ENCODE measurements around the gene MSX2. TPM values are rescaled to one million over a fixed set of nuclear protein-coding genes. Genes with fewer than 3 reads are reported as not detected.
"Not testable (repeated sequence)": the region's sequence is repeated elsewhere in the genome, so short reads cannot be mapped to it uniquely, and the experiment has no call there.

The MSX2 gene
- total RNA-seq, 2 experiments from 2014 or later, result not detected

GRCh38 chr5:174752121-174752520 lies 27.7 kb downstream of the MSX2 start:
- no peak overlapping the region for H3K27ac Mint-ChIP-seq
- no peaks in the 10 kb centered on the region for H3K4me1 Mint-ChIP-seq
- ChIA-PET POLR2A (no interaction called here), CTCF (no interaction called here)
- H3K27me3 Mint-ChIP-seq, result peaks cover 38% of the 10 kb centered on the region
- no peak overlapping the region for H3K4me3 Mint-ChIP-seq
- H3K9me3 Mint-ChIP-seq, result no peaks in the 10 kb centered on the region
- no peaks in the 10 kb centered on the region for H3K36me3 Mint-ChIP-seq (ENCODE audit: low read depth)
- no peak for DNase-seq

GRCh38 chr5:174755106-174755505 lies 30.7 kb downstream of the MSX2 start:
- Mint-ChIP-seq H3K9me3 (no peaks in the 10 kb centered on the region), H3K4me1 (no peaks in the 10 kb centered on the region), H3K27me3 (peaks cover 23% of the 10 kb centered on the region), H3K27ac (no peak overlapping the region), H3K4me3 (no peak overlapping the region), H3K36me3 (ENCODE audit: low read depth) (no peaks in the 10 kb centered on the region)
- CTCF ChIA-PET, result no interaction called here
- DNase-seq, result no peak
- POLR2A ChIA-PET, result no interaction called here

- Mint-ChIP-seq H3K4me1 (no peaks in the 10 kb centered on the region), H3K9me3 (no peaks in the 10 kb centered on the region), H3K36me3 (ENCODE audit: low read depth) (no peaks in the 10 kb centered on the region), H3K4me3 (no peak overlapping the region), H3K27me3 (peaks cover 2% of the 10 kb centered on the region), H3K27ac (no peak overlapping the region)
- POLR2A ChIA-PET, result no interaction called here
- no peak for DNase-seq
- CTCF ChIA-PET, result no interaction called here
Measured at GRCh38 chr5:174759091-174759490, 34.7 kb downstream of the MSX2 start.

GRCh38 chr5:174760721-174761120 lies 36.3 kb downstream of the MSX2 start:
- Mint-ChIP-seq H3K4me3 (no peak overlapping the region), H3K9me3 (no peaks in the 10 kb centered on the region), H3K27me3 (no peaks in the 10 kb centered on the region), H3K27ac (no peak overlapping the region), H3K36me3 (ENCODE audit: low read depth) (no peaks in the 10 kb centered on the region), H3K4me1 (no peaks in the 10 kb centered on the region)
- no peak for DNase-seq
- POLR2A ChIA-PET, result no interaction called here
- CTCF ChIA-PET, result no interaction called here

GRCh38 chr5:174761341-174761740 lies 37.0 kb downstream of the MSX2 start:
- POLR2A ChIA-PET; H3K27ac Mint-ChIP-seq; H3K27me3 Mint-ChIP-seq; DNase-seq; H3K9me3 Mint-ChIP-seq; H3K4me1 Mint-ChIP-seq; H3K36me3 Mint-ChIP-seq (ENCODE audit: low read depth); CTCF ChIA-PET; H3K4me3 Mint-ChIP-seq: not testable (repeated sequence)

GRCh38 chr5:174764309-174764708 lies 39.9 kb downstream of the MSX2 start:
- Mint-ChIP-seq H3K27ac (no peak overlapping the region), H3K36me3 (ENCODE audit: low read depth) (no peaks in the 10 kb centered on the region), H3K4me1 (no peaks in the 10 kb centered on the region), H3K4me3 (no peak overlapping the region), H3K9me3 (no peaks in the 10 kb centered on the region), H3K27me3 (no peaks in the 10 kb centered on the region)
- ChIA-PET CTCF (no interaction called here), POLR2A (no interaction called here)
- no peak for DNase-seq

- H3K4me1 Mint-ChIP-seq, result no peaks in the 10 kb centered on the region
- CTCF ChIA-PET, result no interaction called here
- H3K36me3 Mint-ChIP-seq (ENCODE audit: low read depth), result no peaks in the 10 kb centered on the region
- POLR2A ChIA-PET, result no interaction called here
- DNase-seq, result no peak
- H3K27ac Mint-ChIP-seq, result no peak overlapping the region
- H3K9me3 Mint-ChIP-seq, result no peaks in the 10 kb centered on the region
- no peaks in the 10 kb centered on the region for H3K27me3 Mint-ChIP-seq
- no peak overlapping the region for H3K4me3 Mint-ChIP-seq
Measured at GRCh38 chr5:174765540-174765939, 41.2 kb downstream of the MSX2 start.

- Mint-ChIP-seq H3K4me3 (no peak overlapping the region), H3K36me3 (ENCODE audit: low read depth) (no peaks in the 10 kb centered on the region), H3K9me3 (no peaks in the 10 kb centered on the region), H3K27ac (no peak overlapping the region), H3K27me3 (no peaks in the 10 kb centered on the region), H3K4me1 (no peaks in the 10 kb centered on the region)
- no peak for DNase-seq
- CTCF ChIA-PET, result no interaction called here
- POLR2A ChIA-PET, result no interaction called here
Measured at GRCh38 chr5:174767670-174768069, 43.3 kb downstream of the MSX2 start.

- H3K27ac Mint-ChIP-seq, result no peak overlapping the region
- CTCF ChIA-PET, result no interaction called here
- H3K36me3 Mint-ChIP-seq (ENCODE audit: low read depth), result no peaks in the 10 kb centered on the region
- no peaks in the 10 kb centered on the region for H3K9me3 Mint-ChIP-seq
- no peaks in the 10 kb centered on the region for H3K4me1 Mint-ChIP-seq
- POLR2A ChIA-PET, result no interaction called here
- no peak for DNase-seq
- no peaks in the 10 kb centered on the region for H3K27me3 Mint-ChIP-seq
- no peak overlapping the region for H3K4me3 Mint-ChIP-seq
Measured at GRCh38 chr5:174769005-174769404, 44.6 kb downstream of the MSX2 start.

GRCh38 chr5:174773371-174773770 lies 49.0 kb downstream of the MSX2 start:
- no peaks in the 10 kb centered on the region for H3K27me3 Mint-ChIP-seq
- POLR2A ChIA-PET, result no interaction called here
- no peak overlapping the region for H3K27ac Mint-ChIP-seq
- H3K4me3 Mint-ChIP-seq, result no peak overlapping the region
- no peak for DNase-seq
- no peaks in the 10 kb centered on the region for H3K9me3 Mint-ChIP-seq
- no peaks in the 10 kb centered on the region for H3K36me3 Mint-ChIP-seq (ENCODE audit: low read depth)
- no peaks in the 10 kb centered on the region for H3K4me1 Mint-ChIP-seq
- CTCF ChIA-PET, result no interaction called here

- Mint-ChIP-seq H3K4me3 (no peak overlapping the region), H3K4me1 (no peaks in the 10 kb centered on the region), H3K27me3 (no peaks in the 10 kb centered on the region), H3K9me3 (no peaks in the 10 kb centered on the region), H3K36me3 (ENCODE audit: low read depth) (no peaks in the 10 kb centered on the region), H3K27ac (no peak overlapping the region)
- ChIA-PET CTCF (no interaction called here), POLR2A (no interaction called here)
- no peak for DNase-seq
Measured at GRCh38 chr5:174775081-174775480, 50.7 kb downstream of the MSX2 start.

GRCh38 chr5:174777111-174777510 lies 52.7 kb downstream of the MSX2 start:
- no peaks in the 10 kb centered on the region for H3K4me1 Mint-ChIP-seq
- no peak for DNase-seq
- no peaks in the 10 kb centered on the region for H3K36me3 Mint-ChIP-seq (ENCODE audit: low read depth)
- no peak overlapping the region for H3K4me3 Mint-ChIP-seq
- ChIA-PET CTCF (interaction anchor here (0.7 kb wide), 1 partner anchor 199 kb away, joined by 3 read pairs; no protein-coding TSS in a partner anchor), POLR2A (no interaction called here)
- H3K27me3 Mint-ChIP-seq, result no peaks in the 10 kb centered on the region
- H3K9me3 Mint-ChIP-seq, result no peaks in the 10 kb centered on the region
- no peak overlapping the region for H3K27ac Mint-ChIP-seq

- H3K4me1 Mint-ChIP-seq, result no peaks in the 10 kb centered on the region
- no peaks in the 10 kb centered on the region for H3K9me3 Mint-ChIP-seq
- no peaks in the 10 kb centered on the region for H3K36me3 Mint-ChIP-seq (ENCODE audit: low read depth)
- H3K27ac Mint-ChIP-seq, result no peak overlapping the region
- POLR2A ChIA-PET, result interaction anchor here (1.0 kb wide), 1 partner anchor 12 kb away, joined by 3 read pairs; no protein-coding TSS in a partner anchor
- CTCF ChIA-PET, result interaction anchor here (0.7 to 1.0 kb wide), 2 partner anchors 16 to 199 kb away, joined by 3 to 5 read pairs; no protein-coding TSS in a partner anchor
- DNase-seq, result no peak
- H3K27me3 Mint-ChIP-seq, result no peaks in the 10 kb centered on the region
- H3K4me3 Mint-ChIP-seq, result no peak overlapping the region
Measured at GRCh38 chr5:174777583-174777982, 53.2 kb downstream of the MSX2 start.

All from activated CD4-positive, alpha-beta memory T cell treated with anti-CD3 and anti-CD28 coated beads, Interleukin-2, amount 10 ng/mL, durations not matched to agents 7 days and 5 days (primary cell).